ENCODE measurements around the gene SMIM26.

- TF ChIP-seq POLR2A (IDR thresholded peaks at IDR 0.05), result no peak
- no peak for TF ChIP-seq CTCF (IDR thresholded peaks at IDR 0.05)
These were observed 42.5 kb downstream of the SMIM26 start for GRCh38 chr20:18609741-18610140.
